ENCODE results near the gene SLC15A4.
"Not testable (repeated sequence)": the region's sequence is repeated elsewhere in the genome, so short reads cannot be mapped to it uniquely, and the experiment has no call there.

Gene SLC15A4

DNA sequence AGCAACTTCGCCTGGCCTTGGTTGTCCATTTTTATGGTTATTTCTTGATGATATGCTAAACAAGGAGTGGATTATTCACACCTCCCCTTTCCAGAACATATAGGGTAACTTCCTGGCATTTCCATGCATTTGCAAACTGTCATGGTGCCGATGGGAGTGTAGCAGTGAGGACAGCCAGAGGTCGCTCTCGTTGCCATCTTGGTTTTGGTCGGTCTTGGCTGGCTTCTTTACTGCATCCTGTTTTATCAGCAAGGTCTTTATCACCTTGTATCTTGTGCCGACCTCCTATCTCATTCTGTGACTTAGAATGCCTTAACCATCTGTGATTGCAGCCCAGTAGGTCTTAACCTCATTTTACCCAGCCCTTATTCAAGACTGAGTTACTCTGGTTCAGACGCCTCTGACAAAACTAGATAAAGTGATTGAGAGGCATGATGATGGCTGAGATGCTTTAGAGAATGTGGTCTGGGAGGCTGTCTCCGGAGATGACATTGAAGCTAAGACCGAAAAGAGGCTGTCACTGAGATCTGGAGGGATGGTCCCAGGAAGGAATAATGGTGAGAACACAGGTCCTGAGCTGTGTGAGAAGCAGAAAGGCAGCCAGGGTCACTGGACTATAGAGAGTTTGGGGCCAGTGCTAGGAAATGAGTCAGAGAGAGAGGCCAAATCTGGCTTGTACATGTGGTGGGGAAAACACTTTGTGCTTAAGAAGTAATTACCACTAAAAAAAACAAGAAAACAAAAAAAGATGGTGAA, 32.5 kb upstream of the SLC15A4 start:
- H3K9me3 ChIP-seq (ENCODE audit: severe bottlenecking): no peaks in the 10 kb centered on the region
- H3K27ac ChIP-seq: no peak overlapping the region
- H3K36me3 ChIP-seq: no peaks in the 10 kb centered on the region
- no peak overlapping the region for H3K4me3 ChIP-seq (ENCODE audit: low read depth, low read length)
- no peak for DNase-seq
- TF ChIP-seq, protein P1, sequence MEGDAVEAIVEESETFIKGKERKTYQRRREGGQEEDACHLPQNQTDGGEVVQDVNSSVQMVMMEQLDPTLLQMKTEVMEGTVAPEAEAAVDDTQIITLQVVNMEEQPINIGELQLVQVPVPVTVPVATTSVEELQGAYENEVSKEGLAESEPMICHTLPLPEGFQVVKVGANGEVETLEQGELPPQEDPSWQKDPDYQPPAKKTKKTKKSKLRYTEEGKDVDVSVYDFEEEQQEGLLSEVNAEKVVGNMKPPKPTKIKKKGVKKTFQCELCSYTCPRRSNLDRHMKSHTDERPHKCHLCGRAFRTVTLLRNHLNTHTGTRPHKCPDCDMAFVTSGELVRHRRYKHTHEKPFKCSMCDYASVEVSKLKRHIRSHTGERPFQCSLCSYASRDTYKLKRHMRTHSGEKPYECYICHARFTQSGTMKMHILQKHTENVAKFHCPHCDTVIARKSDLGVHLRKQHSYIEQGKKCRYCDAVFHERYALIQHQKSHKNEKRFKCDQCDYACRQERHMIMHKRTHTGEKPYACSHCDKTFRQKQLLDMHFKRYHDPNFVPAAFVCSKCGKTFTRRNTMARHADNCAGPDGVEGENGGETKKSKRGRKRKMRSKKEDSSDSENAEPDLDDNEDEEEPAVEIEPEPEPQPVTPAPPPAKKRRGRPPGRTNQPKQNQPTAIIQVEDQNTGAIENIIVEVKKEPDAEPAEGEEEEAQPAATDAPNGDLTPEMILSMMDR (IDR thresholded peaks at IDR 0.05; ENCODE audit: low read depth, low read length): no peak
- H3K27me3 ChIP-seq (ENCODE audit: insufficient read depth, low read depth, severe bottlenecking): no peaks in the 10 kb centered on the region

- Histone ChIP-seq H3K9me3 (ENCODE audit: severe bottlenecking) (no peaks in the 10 kb centered on the region), H3K27me3 (ENCODE audit: insufficient read depth, low read depth, severe bottlenecking) (no peaks in the 10 kb centered on the region), H3K36me3 (no peaks in the 10 kb centered on the region), H3K27ac (peak overlapping the region; percentile 71), H3K4me3 (ENCODE audit: low read depth, low read length) (peak overlapping the region; percentile 60)
- TF ChIP-seq, protein P1 (IDR thresholded peaks at IDR 0.05; ENCODE audit: low read depth, low read length): no peak
- no peak for DNase-seq
Observed at GRCh38 chr12:128853600-128854197, 29.9 kb upstream of the SLC15A4 start.

DNA sequence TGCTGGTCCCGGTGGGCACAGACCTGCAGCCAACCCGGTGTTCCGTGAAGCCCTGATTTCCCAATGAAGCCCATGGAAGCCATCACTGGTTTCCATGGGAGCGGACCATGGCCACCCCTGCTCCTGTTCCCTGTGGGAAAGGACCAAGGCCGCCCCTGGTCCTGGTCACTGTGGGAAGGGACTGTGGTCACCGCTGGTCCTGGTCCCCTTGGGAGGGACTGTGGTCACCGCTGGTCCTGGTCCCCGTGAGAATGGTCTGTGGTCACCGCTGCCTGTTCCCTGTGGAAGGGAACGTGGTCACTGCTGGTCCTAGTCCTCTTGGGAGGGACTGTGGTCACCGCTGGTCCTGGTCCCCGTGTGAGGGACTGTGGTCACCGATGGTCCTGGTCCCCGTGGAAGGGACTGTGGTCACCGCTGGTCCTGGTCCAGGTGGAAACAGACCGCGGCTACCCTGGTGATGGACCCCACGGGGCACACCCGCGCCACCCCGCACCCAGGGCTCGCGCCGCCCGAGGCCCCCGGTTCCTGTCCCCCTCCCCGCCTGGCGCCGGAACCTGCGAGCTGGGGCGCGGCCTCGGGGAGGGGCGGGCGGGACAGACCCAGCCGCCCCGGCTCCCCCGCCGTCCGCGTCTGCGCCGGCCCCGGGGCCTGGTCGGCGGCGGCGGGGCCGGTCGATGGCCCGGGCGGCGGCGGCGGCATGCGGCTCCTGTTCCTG, 29.3 kb upstream of the SLC15A4 start, which contains the start of gene GLT1D1:
GLT1D1 (plus strand) TSS at position 594 of the 715 bp plus-strand sequence; CDS start at position 698, 104 bp downstream.
- peak within 1 kb of the TSS; percentile 71 for H3K27ac ChIP-seq
- TF ChIP-seq, protein P1 (IDR thresholded peaks at IDR 0.05; ENCODE audit: low read depth, low read length): no peak
- no peaks in the 10 kb centered on the region for H3K27me3 ChIP-seq (ENCODE audit: insufficient read depth, low read depth, severe bottlenecking)
- H3K4me3 ChIP-seq (ENCODE audit: low read depth, low read length): peak within 1 kb of the TSS; percentile 60
- no peaks in the 10 kb centered on the region for H3K9me3 ChIP-seq (ENCODE audit: severe bottlenecking)
- DNase-seq: no peak
- H3K36me3 ChIP-seq: no peaks in the 10 kb centered on the region

GRCh38 chr12:128852026-128852698, 28.4 kb upstream of the SLC15A4 start:
- H3K4me3 ChIP-seq (ENCODE audit: low read depth, low read length): no peak overlapping the region
- H3K27me3 ChIP-seq (ENCODE audit: insufficient read depth, low read depth, severe bottlenecking): no peaks in the 10 kb centered on the region
- TF ChIP-seq, protein P1 (IDR thresholded peaks at IDR 0.05; ENCODE audit: low read depth, low read length): no peak
- no peak overlapping the region for H3K27ac ChIP-seq
- no peak for DNase-seq
- H3K36me3 ChIP-seq: no peaks in the 10 kb centered on the region
- H3K9me3 ChIP-seq (ENCODE audit: severe bottlenecking): no peaks in the 10 kb centered on the region

GRCh38 chr12:128851429-128851828, 27.7 kb upstream of the SLC15A4 start:
- H3K27me3 ChIP-seq (ENCODE audit: insufficient read depth, low read depth, severe bottlenecking); H3K9me3 ChIP-seq (ENCODE audit: severe bottlenecking); H3K27ac ChIP-seq; H3K36me3 ChIP-seq; DNase-seq; H3K4me3 ChIP-seq (ENCODE audit: low read depth, low read length): not testable (repeated sequence)

DNA sequence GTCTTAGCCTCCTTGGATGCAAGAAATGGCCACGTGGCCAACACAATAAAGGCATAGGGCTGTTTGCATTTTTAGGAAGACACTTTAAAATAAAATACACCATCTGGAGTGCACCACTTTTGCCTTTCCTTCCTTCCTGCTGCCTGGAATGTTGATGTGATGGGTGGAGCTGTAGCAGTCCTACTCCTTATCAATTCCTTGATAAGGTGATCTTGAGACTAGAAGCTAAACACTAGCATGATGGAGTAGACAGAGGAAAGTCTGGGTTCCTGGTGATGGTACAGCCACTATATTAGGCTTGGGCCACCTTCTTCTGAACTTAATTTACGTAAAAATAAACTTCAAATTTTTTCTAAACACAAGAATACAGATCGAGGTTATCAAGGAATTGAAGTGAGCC, 26.6 kb upstream of the SLC15A4 start:
- no peaks in the 10 kb centered on the region for H3K36me3 ChIP-seq
- DNase-seq: no peak
- no peak overlapping the region for H3K4me3 ChIP-seq (ENCODE audit: low read depth, low read length)
- H3K27ac ChIP-seq: no peak overlapping the region
- no peaks in the 10 kb centered on the region for H3K27me3 ChIP-seq (ENCODE audit: insufficient read depth, low read depth, severe bottlenecking)
- no peaks in the 10 kb centered on the region for H3K9me3 ChIP-seq (ENCODE audit: severe bottlenecking)
- TF ChIP-seq, protein P1 (IDR thresholded peaks at IDR 0.05; ENCODE audit: low read depth, low read length): no peak

- H3K27me3 ChIP-seq (ENCODE audit: insufficient read depth, low read depth, severe bottlenecking); H3K4me3 ChIP-seq (ENCODE audit: low read depth, low read length); H3K9me3 ChIP-seq (ENCODE audit: severe bottlenecking); DNase-seq; H3K36me3 ChIP-seq; H3K27ac ChIP-seq: not testable (repeated sequence)
Observed at GRCh38 chr12:128849806-128850205, 26.0 kb upstream of the SLC15A4 start.
